ENCODE data around the gene HSDL2.
A peak's percentile ranks its signal among the peaks of the same experiment; 100 is the strongest.

Gene HSDL2

DNA sequence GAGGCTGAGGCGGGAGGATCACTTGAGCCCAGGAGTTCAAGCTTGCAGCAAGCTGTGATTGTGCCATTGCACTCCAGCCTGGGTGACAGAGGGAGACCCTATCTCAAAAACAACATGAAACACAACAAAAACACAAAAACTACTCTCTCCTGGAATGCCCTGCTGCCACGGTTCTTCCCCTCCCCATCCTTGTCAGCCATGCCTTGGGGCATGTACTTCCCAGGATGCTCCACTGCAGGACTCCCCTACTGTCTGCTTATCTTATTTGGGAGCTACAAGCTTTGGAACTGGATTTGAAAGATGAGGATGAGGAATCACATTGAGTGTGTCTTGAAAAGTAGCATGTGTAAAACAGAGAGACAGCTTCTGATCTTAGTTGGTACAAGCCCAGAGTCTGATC lies 66.6 kb downstream of the HSDL2 start:
- no peak for DNase-seq (ENCODE audit: low spot score)

GRCh38 chr9:112447283-112447761 lies 67.4 kb downstream of the HSDL2 start:
- no peak for DNase-seq (ENCODE audit: low spot score)

DNA sequence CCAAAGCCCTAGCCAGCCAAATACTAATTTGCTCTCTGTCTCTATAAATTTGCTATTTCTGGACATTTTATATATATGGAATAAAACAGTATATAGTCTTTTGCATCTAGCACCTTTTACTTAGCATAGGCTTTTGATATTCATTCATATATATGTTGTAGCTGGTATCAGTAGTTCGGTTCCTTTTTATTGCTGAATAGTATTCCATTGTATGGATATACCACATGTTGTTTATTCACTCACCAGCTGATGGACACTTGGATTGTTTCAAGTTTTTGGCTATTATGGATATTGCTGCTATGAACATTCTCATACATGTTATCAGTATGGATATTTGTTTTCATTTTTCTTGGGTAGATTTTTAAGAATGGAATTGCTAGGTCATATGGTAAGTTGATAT lies 82.9 kb downstream of the HSDL2 start:
- DNase-seq (ENCODE audit: low spot score): no peak

DNA sequence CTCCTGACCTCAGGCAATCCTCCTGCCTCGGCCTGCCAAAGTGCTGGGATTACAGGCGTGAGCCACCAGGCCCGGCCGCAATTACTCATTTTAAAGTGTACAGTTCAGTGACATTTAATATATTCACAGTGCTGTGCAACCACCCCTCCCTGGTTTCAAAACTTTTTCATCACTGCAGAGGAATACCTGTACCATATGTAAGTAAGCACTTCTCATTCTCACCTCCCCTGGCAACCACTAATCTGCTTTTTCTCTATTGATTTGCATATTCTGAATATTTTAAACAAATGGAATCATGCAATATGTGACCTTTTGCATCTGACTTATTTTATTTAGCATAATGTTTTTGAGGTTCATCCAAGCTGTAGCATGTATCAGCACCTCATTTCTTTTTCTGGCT lies 85.4 kb downstream of the HSDL2 start:
- no peak for DNase-seq (ENCODE audit: low spot score)

GRCh38 chr9:112472996-112473395 lies 93.1 kb downstream of the HSDL2 start:
- no peak for DNase-seq (ENCODE audit: low spot score)

DNA sequence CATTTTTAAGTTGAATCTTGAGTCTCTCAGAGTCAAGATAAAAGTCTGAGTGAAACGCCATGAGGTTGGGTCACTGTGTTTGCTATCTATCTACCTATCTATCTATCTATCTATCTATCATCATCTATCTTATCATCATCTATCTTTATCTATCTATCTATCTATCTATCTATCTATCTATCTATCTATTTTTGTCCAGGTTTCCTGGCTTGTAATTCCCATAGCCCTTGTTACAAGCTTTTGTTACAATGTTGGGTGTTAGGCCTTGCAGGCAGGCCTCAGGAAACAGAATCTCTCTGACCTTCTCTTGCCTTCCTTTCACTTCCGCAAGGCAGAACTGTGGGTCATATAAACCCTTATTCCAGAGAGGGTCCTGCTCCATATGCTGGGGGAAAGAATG lies 94.1 kb downstream of the HSDL2 start:
- DNase-seq (ENCODE audit: low spot score): no peak

- no peak for DNase-seq (ENCODE audit: low spot score)
These were observed 95.4 kb downstream of the HSDL2 start for GRCh38 chr9:112475318-112475717.

- no peak for DNase-seq (ENCODE audit: low spot score)
These were observed 97.4 kb downstream of the HSDL2 start for GRCh38 chr9:112477330-112477729.

GRCh38 chr9:112479221-112479620 lies 99.3 kb downstream of the HSDL2 start:
- DNase-seq (ENCODE audit: low spot score): no peak

DNA sequence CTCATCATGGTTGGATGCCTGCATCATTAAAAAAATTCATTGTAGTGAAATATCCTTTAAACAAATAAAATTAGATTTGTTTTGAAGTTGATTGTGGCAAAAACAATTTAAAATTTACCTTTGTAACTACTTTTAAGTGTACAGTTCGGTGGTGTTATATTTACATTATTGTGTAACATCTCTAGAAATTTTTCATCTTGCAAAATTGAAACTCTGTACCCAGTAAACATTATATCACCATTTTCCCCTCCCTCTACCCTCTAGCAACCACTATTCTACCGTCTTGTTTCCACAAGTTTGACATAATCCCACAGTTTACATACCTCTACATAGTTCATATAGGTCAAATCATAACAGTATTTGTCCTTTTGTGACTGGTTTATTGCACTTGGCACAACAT lies 104.7 kb downstream of the HSDL2 start:
- no peak for DNase-seq (ENCODE audit: low spot score)

DNA sequence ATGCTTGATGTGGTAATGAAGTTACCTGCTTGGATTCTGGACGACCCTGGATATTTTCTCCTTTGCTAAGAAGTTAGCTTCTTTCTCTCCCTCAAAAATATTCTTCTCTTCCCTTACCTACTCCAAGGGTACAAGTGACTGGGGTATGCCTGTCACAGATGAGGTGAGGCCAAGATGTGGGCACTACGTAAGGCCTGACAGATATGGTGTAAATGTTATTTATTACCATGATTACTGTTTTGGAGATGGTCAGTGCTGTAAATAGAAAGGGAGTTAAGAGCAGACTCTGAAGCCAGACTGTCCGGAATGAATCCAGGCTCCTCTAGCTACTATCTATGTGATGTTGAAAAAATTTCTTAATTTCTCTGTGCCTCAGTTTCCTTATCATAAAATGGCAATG lies 105.7 kb downstream of the HSDL2 start:
- DNase-seq (ENCODE audit: low spot score): no peak

DNA sequence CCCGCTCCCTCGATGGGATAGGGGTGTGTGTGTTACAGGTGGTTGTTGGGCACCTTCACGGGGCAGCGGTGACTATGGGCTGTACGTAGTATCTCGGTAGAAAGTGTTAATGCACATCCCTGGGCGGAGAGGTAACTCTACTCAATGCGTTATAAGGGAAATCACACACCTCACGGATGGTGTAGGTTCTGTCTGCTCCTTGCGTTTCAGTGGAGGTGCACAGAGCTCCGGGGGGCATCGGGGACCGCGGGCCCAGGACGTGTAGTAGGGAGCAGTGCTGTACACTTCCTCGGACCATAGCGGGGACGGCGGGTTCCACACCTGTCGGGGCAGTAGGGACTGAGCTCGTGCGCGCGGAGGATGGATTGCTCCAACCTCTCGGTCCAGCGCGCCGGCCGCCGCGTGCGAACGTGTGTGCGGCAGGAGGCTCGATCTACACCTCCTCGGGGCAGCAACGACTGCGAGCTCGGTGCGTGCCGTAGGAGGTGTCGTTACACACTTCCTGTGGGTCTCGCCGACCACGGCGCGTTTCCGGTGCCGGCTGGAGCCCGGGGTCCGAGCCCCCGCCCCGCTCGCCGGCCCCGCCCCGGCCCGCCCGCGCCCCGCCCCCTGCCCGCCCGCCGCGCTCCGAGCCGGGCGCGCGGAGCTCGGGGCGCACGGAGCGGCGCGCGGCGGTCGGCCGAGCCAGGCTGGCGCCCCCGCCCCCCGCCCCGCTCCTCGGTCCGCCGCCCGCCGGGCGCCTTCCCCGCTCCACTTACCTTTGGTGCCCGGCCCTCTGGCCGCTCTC lies 106.5 kb downstream of the HSDL2 start, which contains the start of gene KIAA1958:
KIAA1958 (plus strand) TSS at position 607 of the 787 bp plus-strand sequence. CDS start 87,254 bp downstream, outside the sequence.
- peak; percentile 98 for DNase-seq (ENCODE audit: low spot score)

- no peak for DNase-seq (ENCODE audit: low spot score)
These were observed 107.3 kb downstream of the HSDL2 start for GRCh38 chr9:112487008-112487798.

- no peak for DNase-seq (ENCODE audit: low spot score)
These were observed 108.0 kb downstream of the HSDL2 start for GRCh38 chr9:112487799-112488340.

GRCh38 chr9:112489039-112489546 lies 109.2 kb downstream of the HSDL2 start:
- no peak for DNase-seq (ENCODE audit: low spot score)

DNA sequence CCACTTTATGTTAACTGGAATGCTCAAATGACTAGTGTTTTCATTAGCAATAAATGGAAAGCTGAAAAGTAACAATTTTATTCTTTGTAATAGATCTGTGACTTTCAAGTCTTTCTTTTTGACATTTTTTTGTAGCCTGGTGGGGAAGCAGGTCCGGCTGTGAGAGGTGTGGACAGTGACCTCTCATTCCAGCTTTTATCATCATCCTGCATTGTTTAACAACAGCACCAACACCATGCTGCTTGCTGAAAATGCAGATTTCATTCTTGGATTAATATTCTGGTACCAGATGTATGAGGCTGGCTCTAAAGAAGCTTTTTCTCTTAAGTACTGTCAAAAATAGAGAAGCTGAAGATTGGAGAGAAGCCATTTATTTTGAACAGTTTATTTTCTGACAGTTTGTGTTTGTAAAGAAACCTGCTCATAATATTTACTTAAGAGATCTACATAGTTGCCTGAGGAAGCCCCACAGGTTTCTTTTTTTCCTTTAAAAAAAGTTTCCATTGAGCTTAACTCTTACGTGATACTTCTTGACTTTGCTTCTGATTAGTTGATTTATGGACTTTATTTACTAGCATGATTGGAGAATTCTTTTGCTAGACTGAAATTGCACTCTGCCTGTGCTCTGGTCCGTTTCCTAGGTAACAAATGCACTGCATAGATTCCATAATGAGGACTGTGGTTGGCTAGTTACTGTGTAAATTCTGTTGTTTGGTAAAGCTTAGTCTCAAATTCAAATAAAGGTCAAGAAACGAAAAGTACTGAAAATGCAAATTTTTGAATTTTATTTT lies 110.2 kb downstream of the HSDL2 start:
- DNase-seq (ENCODE audit: low spot score): no peak

DNA sequence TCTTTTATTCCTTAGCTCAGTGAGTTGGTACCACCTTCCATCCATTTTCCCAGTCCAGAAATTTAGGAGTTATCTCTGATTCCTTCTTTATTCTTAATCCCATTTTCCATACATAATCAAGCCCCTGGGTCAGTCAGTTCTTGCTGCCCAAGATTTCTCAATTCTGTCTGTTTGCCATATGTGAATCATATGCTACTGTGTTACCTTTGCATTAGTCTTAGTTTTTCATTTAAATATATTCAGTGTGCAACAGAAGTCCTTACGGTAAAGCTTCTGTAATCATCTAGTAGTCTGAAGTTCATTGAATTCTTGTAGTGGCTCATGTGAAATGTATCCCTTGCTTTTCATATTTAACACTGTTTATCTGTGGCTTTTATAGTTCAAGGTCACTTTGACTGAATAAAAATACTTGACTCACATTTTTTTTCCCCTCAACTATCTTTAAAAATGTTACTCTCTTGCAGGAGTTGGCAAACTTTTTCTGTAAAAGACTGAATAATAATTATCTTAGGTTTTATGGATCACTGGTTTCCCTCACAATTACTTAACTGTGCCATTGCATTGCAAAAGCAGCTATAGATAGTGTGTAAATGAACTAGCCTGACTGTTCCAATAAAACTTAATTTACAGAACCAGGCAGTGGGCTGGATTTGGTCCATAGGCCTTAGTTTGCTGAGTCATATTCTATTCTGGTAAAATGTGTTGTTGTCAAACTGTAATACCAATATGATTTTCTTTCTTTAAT lies 113.7 kb downstream of the HSDL2 start:
- no peak for DNase-seq (ENCODE audit: low spot score)

GRCh38 chr9:112494153-112494552 lies 114.2 kb downstream of the HSDL2 start:
- DNase-seq (ENCODE audit: low spot score): no peak

GRCh38 chr9:112495614-112496013 lies 115.7 kb downstream of the HSDL2 start:
- DNase-seq (ENCODE audit: low spot score): no peak

- DNase-seq (ENCODE audit: low spot score): no peak
These were observed 116.3 kb downstream of the HSDL2 start for GRCh38 chr9:112496074-112496722.

GRCh38 chr9:112500842-112501241 lies 120.9 kb downstream of the HSDL2 start:
- no peak for DNase-seq (ENCODE audit: low spot score)
